Amniotic stem cell (primary cell): Measurements from ENCODE around the gene GSTM3.
"Not testable (repeated sequence)": the region's sequence is repeated elsewhere in the genome, so short reads cannot be mapped to it uniquely, and the experiment has no call there.

Source experiments
- DNase-seq: peaks from one replicate; lab custom pipeline; 2025; lab: John Stamatoyannopoulos, UW

GSTM3 gene

DNA sequence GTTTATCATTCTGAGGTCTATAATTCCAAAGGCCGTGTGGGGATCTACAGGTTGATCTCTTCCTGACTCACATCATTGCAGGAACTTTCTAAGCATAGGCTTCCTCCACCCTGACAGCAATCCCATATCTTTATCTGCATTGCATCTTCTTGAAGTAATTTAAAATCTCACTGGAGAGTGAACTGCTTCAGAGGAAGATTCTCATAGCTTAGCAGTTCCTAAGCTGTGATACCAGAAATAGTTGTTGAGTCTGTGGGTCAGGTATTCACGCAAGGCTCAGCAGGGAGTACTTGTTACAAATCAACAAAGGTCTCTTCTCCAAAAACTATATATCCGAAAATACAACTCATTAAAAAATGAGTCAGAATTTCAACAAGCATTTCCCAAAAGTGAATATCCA is 45.7 kb downstream of the GSTM3 start:
- DNase-seq = not testable (repeated sequence)

DNA sequence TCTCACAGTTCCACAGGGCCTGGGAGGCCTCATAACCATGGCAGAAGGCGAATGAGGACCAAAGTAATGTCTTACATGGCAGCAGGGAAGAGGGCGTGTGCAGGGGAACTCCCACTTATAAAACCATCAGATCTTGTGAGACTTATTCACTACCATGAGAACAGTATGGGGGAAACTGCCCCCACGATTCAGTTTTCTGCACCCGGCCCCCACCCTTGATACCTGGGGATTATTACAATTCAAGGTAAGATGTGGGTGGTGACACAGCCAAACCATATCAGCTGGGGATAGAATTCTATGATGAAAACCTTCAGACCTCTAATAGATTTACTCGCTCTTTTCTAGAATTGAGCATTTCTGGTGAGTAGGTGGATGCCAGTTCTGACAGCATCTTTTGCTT is 46.4 kb downstream of the GSTM3 start:
- DNase-seq = not testable (repeated sequence)

DNA sequence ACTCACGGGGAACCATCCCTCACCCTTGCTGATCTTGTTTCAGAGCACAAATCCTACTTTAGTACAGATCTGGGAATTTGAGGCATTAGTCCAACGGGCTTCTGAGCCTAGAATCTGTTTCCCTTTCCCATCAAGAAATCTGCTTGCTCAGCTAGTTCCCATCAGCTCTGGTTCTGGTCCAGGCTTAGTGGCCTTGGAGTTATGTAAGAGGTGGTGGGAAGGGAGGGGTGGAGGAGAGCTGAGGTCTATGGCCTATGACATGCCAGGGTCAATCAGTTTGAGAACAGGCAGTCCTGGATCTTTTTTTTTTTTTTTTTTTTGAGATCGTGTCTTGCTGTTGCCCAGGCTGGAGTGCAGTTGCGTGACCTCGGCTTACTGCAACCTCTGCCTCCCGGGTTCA is 49.1 kb downstream of the GSTM3 start:
- DNase-seq = no peak

- DNase-seq = no peak
Observed at GRCh38 chr1:109689844-109690405, 50.9 kb downstream of the GSTM3 start.

DNA sequence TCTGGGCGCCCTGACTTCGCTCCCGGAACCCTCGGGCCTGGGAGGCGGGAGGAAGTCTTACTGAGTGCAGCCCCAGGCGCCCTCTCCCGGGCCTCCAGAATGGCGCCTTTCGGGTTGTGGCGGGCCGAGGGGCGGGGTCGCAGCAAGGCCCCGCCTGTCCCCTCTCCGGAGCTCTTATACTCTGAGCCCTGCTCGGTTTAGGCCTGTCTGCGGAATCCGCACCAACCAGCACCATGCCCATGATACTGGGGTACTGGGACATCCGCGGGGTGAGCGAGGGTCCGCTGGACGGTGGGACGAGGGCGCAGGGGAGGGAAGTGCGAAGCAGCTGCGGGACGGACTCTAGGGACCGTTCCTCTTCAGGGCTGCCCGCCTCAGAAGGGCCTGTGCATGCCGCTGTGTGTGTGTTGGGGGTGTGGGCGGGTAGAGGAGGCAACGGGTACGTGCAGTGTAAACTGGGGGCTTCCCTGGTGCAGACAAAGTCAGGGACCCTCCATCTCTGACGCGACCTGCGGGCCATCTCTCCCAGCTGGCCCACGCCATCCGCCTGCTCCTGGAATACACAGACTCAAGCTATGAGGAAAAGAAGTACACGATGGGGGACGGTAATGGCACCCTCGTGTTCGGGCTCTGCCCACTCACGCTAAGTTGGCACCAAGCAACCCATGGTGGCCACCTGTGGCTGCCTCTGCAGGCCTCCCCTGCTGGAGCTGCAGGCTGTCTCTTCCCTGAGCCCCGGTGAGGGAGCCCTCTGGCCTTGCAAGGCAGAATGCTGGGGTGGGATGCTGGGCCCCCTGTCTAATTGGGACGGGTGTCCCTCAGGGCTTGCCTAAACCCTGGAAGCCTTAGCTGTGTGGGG is 53.0 kb downstream of the GSTM3 start, which contains the start of gene GSTM1:
Gene GSTM1, plus strand, starts transcription at position 177 of the 859 bp plus-strand sequence. Its CDS starts 57 bp downstream, at position 234.
- no peak for DNase-seq

GRCh38 chr1:109687109-109687508 is 53.7 kb downstream of the GSTM3 start:
- not testable (repeated sequence) for DNase-seq

DNA sequence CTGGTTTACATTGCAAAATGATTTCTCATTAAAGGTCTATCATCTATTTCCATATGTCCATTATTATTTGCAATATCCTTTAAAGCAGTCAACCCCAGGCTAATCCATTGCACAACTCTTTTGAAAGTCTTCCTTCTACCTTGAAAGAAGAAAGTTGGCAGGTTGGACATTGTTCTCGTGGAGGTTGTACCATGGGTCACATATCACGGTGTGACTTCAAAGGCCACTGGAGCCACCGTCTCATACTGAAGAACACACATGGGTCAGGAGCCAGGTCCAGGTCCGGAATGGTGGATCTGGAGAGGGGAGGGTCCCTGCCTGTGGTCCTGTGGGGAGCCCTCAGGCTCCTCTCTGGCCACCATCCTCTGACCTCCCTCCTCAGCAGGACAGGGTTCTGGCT is 54.9 kb downstream of the GSTM3 start:
- DNase-seq = not testable (repeated sequence)

- DNase-seq = not testable (repeated sequence)
Observed at GRCh38 chr1:109685399-109685798, 55.4 kb downstream of the GSTM3 start.

DNA sequence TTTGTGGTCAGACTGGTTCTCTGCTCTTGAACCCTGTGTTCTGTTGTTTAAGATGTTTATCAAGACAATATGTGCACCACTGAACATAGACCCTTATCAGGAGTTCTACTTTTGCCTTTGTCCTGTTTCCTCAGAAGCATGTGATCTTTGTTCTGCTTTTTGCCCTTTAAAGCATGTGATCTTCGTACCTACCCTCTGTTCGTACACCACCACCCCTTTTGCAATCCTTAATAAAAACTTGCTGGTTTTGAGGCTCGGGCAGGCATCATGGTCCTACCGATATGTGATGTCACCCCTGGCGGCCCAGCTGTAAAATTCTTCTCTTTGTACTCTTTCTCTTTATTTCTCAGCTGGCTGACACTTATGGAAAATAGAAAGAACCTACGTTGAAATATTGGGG is 56.1 kb downstream of the GSTM3 start:
- DNase-seq = not testable (repeated sequence)
